GM23248 (cell line): ENCODE data around the gene NUBP1. TPM values are rescaled to one million over a fixed set of nuclear protein-coding genes. Genes with fewer than 3 reads are reported as not detected.

Experiments
- DNase-seq: peaks from one replicate; pipeline ENCODE4 v3.0.0-alpha.2; 2015
- H2AFZ ChIP-seq: fragments of 200-600 bp; sonication (generic); 2 replicates; pipeline ENCODE4 v1.6.1; 2016; ENCODE audit warnings: antibody characterized with exemption
- H3F3A ChIP-seq: fragments of 200-600 bp; sonication (generic); 2 replicates; pipeline ENCODE4 v1.6.1; 2016; ENCODE audit warnings: mild to moderate bottlenecking, antibody characterized with exemption, mixed run types; ENCODE audit not compliant: insufficient read depth
- H3K27ac ChIP-seq: fragments of 200-600 bp; sonication (generic); 2 replicates; pipeline ENCODE4 v1.5.1; 2016; ENCODE audit warnings: mild to moderate bottlenecking
- H3K27me3 ChIP-seq: fragments of 200-600 bp; sonication (generic); replicated peaks from 2 replicates; pipeline ENCODE4 v1.6.1; 2016; ENCODE audit warnings: mild to moderate bottlenecking; ENCODE audit not compliant: insufficient read depth
- H3K36me3 ChIP-seq: fragments of 200-600 bp; sonication (generic); 2 replicates; pipeline ENCODE4 v1.6.1; 2016; ENCODE audit warnings: low read depth, mild to moderate bottlenecking
- H3K4me1 ChIP-seq: fragments of 200-600 bp; sonication (generic); 2 replicates; pipeline ENCODE4 v1.6.1; 2016; ENCODE audit warnings: mild to moderate bottlenecking; ENCODE audit not compliant: insufficient read depth
- H3K4me2 ChIP-seq: fragments of 200-600 bp; sonication (generic); one replicate; pipeline ENCODE4 v1.6.1; 2016; ENCODE audit warnings: mild to moderate bottlenecking; ENCODE audit not compliant: unreplicated experiment
- H3K4me3 ChIP-seq: fragments of 200-600 bp; sonication (generic); 2 replicates; pipeline ENCODE4 v1.5.1; 2016; ENCODE audit warnings: mild to moderate bottlenecking
- H3K79me2 ChIP-seq: fragments of 200-600 bp; sonication (generic); 2 replicates; pipeline ENCODE4 v1.6.1; 2016; ENCODE audit warnings: mild to moderate bottlenecking; ENCODE audit not compliant: insufficient read depth
- H3K9ac ChIP-seq: fragments of 200-600 bp; sonication (generic); 2 replicates; pipeline ENCODE4 v1.6.1; 2016; ENCODE audit warnings: mild to moderate bottlenecking
- H3K9me2 ChIP-seq: fragments of 200-600 bp; sonication (generic); 2 replicates; pipeline ENCODE4 v1.6.1; 2016; ENCODE audit warnings: mixed run types, mild to moderate bottlenecking, moderate library complexity; ENCODE audit not compliant: insufficient read depth
- H3K9me3 ChIP-seq: fragments of 200-600 bp; sonication (generic); one replicate; pipeline ENCODE4 v1.6.1; 2017; ENCODE audit warnings: low read depth
- H4K20me1 ChIP-seq: fragments of 200-600 bp; sonication (generic); 2 replicates; pipeline ENCODE4 v1.6.0; 2016; ENCODE audit not compliant: insufficient read depth
- EZH2 ChIP-seq: fragments of 200-600 bp; sonication (generic); IDR thresholded peaks from 2 replicates; pipeline ENCODE4 v1.6.1; 2018; ENCODE audit warnings: antibody characterized with exemption, mild to moderate bottlenecking; ENCODE audit not compliant: insufficient read depth, poor library complexity, severe bottlenecking
- EZH2phosphoT487 ChIP-seq: fragments of 200-600 bp; sonication (generic); IDR thresholded peaks from 2 replicates; pipeline ENCODE4 v1.6.1; 2018; ENCODE audit warnings: antibody characterized with exemption, moderate library complexity, mild to moderate bottlenecking, low read depth; ENCODE audit not compliant: insufficient read depth
- WGBS, 2 experiments: methylation state at CpG; one replicate each; pipeline ENCODE4 v1.1.6; 2015 to 2017; ENCODE audit warnings: low lambda C conversion rate in 2 of 2, low coverage in 1 of 2; ENCODE audit errors: missing lambda C conversion rate in 2 of 2; 5-methylcytosine and 5-hydroxymethylcytosine counted together
- in situ Hi-C: fragments of 300-500 bp; cut with MboI; formaldehyde crosslinking; loops from 2 replicates; pipeline ENCODE4 v1.15.0; 2020
- polyA plus RNA-seq: library from polyadenylated mRNA; unstranded; fragments of >200 nt; fragmentation: Nextera tagmentation; extraction: Ambion mirVana; gene quantifications from 2 replicates; pipeline ENCODE4 v1.2.1, GENCODE V29; 2016
- total RNA-seq: library from RNA; depleted of rRNA; stranded (reverse); fragments of >200 nt; shearing (Covaris generic); gene quantifications from 2 replicates; pipeline ENCODE4 v1.2.3, GENCODE V29; 2014; rRNA removed

Gene NUBP1
- total RNA-seq (16.3 and 19.1 TPM in 2 replicates), polyA plus RNA-seq (22.3 and 23.4 TPM in 2 replicates)

DNA sequence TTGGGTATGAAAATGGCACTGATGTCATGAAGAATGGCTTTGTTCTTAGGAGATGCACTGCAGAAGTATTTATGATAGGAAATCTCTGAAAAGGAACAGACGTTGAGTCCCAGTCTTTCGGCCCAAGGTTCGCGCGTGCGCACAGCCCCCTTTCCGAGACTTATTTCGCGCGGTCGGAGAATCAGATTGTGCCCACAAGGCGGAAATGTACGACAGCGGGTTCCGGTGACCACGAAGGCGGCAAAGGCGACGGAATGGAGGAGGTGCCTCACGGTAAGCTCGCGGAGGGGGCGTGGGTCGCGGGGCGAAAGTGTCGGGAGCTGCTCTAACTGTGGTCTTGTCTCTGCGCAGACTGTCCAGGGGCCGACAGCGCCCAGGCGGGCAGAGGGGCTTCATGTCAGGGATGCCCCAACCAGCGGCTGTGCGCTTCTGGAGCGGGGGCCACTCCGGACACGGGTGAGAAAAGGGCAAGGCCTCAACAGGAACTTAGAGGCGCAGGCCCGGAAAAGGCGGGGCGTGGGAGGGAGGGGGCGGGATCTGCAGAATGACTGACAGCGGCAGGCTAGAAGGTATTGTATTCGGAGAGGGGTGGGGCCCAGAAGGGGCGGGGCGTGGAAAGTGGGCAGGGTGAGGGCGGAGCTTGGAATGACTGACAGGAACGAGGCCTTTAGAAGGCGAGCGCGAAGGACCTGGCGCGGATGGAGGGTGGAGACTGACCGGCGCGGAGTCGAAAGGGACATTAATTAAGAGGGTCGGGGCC, at the start of gene NUBP1:
Gene NUBP1, plus strand, starts transcription at position 233 of the 760 bp plus-strand sequence. Its CDS starts 22 bp downstream, at position 255.
- peak within 1 kb of the TSS; percentile 83 for H2AFZ ChIP-seq
- peaks cover 9% of the 10 kb centered on the region for H3F3A ChIP-seq
- 1 to 3% methylated on average over 41 to 56 of the region's 57 CpGs for WGBS, 2 experiments
- H3K9me3 ChIP-seq = no peaks in the 10 kb centered on the region
- TF ChIP-seq EZH2 = no peak
- TF ChIP-seq EZH2phosphoT487 = no peak
- H3K79me2 ChIP-seq = peaks cover 8% of the 10 kb centered on the region; the same call in 1 of the 2 replicates
- in situ Hi-C loops = loop anchor here (25.0 kb wide), 2 partner anchors 1606 to 1806 kb away; no protein-coding TSS in a partner anchor
- no peaks in the 10 kb centered on the region for H3K9me2 ChIP-seq
- H3K4me1 ChIP-seq = peaks cover 17% of the 10 kb centered on the region; the same call in 1 of the 2 replicates
- DNase-seq = peak; percentile 97
- H3K27me3 ChIP-seq = no peaks in the 10 kb centered on the region
- peak within 1 kb of the TSS; percentile 76 for H3K4me2 ChIP-seq
- H3K36me3 ChIP-seq = no peaks in the 10 kb centered on the region
- H3K9ac ChIP-seq = peak within 1 kb of the TSS; percentile 96
- H3K27ac ChIP-seq = peak within 1 kb of the TSS; percentile 96
- no peaks in the 10 kb centered on the region for H4K20me1 ChIP-seq
- H3K4me3 ChIP-seq = peak within 1 kb of the TSS; percentile 85

DNA sequence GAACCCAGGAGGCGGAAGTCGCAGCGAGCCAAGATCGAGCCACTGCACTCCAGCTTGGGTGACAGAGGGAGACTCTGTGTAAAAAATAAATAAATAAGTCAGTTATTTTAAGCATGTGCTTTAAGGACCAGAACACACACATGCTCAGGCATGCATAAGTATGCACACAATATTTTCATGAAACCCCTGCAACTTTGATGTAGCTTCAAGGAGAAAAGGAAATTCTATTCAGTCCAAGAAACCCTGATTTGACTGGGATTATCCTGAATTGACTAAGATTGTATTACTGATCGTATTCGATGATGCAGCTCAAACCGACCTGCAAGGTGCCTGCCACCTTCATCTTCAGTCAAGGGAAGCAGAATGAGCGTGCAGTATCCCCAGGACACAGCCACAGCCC, 49.8 kb upstream of the NUBP1 start:
- 71 to 75% methylated on average over 8 of the region's 8 CpGs for WGBS, 2 experiments
- Histone ChIP-seq H4K20me1 (no peaks in the 10 kb centered on the region), H3K36me3 (no peaks in the 10 kb centered on the region), H3K9me3 (no peaks in the 10 kb centered on the region), H3K79me2 (no peaks in the 10 kb centered on the region), H3K4me3 (no peak overlapping the region), H3F3A (no peaks in the 10 kb centered on the region), H3K4me2 (no peak overlapping the region), H3K9ac (no peak overlapping the region), H3K27me3 (no peaks in the 10 kb centered on the region; the same call in 1 of the 2 replicates), H3K4me1 (no peaks in the 10 kb centered on the region), H3K9me2 (no peaks in the 10 kb centered on the region), H2AFZ (no peak overlapping the region), H3K27ac (no peak overlapping the region)
- no peak for DNase-seq
- in situ Hi-C loops = no loop called here
- no peak for TF ChIP-seq EZH2phosphoT487
- no peak for TF ChIP-seq EZH2

DNA sequence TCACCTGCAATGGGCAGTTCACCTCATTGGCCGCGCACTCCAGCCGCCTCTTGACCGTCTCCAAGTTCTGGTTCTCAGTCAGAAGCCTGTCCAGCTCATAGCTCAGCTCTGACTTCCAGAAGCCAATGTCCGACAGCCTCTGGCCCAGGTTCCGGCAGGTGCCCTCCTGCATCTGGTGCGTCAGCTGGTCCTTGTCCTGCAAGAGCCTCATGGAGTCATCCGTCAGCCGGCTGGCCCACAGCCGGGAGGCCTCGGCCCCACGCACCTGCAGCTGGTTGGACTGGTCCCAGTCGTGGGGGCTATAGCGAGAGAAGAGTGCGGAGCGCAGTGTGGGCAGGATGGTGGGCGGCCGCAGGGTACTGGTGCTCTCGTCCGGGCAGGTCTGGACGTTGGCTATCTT, 49.3 kb upstream of the NUBP1 start:
- H3K9ac ChIP-seq = no peak overlapping the region
- H3K4me3 ChIP-seq = no peak overlapping the region
- 85 to 87% methylated on average over 21 of the region's 21 CpGs for WGBS, 2 experiments
- in situ Hi-C loops = no loop called here
- no peak overlapping the region for H3K4me2 ChIP-seq
- H4K20me1 ChIP-seq = no peaks in the 10 kb centered on the region
- no peak for DNase-seq
- no peaks in the 10 kb centered on the region for H3K9me2 ChIP-seq
- TF ChIP-seq EZH2phosphoT487 = no peak
- TF ChIP-seq EZH2 = no peak
- no peaks in the 10 kb centered on the region for H3K79me2 ChIP-seq
- no peak overlapping the region for H3K27ac ChIP-seq
- no peaks in the 10 kb centered on the region for H3K36me3 ChIP-seq
- no peaks in the 10 kb centered on the region for H3K4me1 ChIP-seq
- H3K27me3 ChIP-seq = no peaks in the 10 kb centered on the region; the same call in 1 of the 2 replicates
- no peak overlapping the region for H2AFZ ChIP-seq
- H3K9me3 ChIP-seq = no peaks in the 10 kb centered on the region
- H3F3A ChIP-seq = no peaks in the 10 kb centered on the region

DNA sequence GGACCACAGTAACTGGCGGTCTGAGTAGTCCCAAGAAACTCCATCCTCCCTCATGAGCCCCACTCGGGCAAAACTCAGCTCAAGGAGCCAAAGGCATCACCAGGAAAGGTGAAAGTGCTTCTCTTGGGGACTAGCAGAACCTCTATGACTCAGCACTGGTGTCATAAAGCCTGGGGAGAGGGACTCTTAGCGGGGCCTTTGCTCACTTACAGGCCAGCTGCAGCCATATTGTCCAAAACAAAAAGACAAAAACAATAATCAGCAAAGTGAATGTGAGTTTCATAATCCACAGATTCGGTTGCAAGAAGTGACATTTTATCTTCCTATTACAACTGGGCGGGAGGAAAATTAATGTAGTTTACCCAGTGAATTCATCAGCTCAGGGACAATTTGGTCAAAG, 48.8 kb upstream of the NUBP1 start, which contains the start of gene TEKT5:
Gene TEKT5, minus strand, starts transcription at position 101 of the 400 bp plus-strand sequence. Its CDS starts 57 bp downstream, at position 44.
- Histone ChIP-seq H3K4me1 (no peaks in the 10 kb centered on the region), H3K36me3 (no peaks in the 10 kb centered on the region), H3K9me2 (no peaks in the 10 kb centered on the region), H3K4me3 (no peak within 1 kb of the TSS), H4K20me1 (no peaks in the 10 kb centered on the region), H3K4me2 (no peak within 1 kb of the TSS), H3K27ac (no peak within 1 kb of the TSS), H3K79me2 (no peaks in the 10 kb centered on the region), H2AFZ (no peak within 1 kb of the TSS), H3K9me3 (no peaks in the 10 kb centered on the region), H3K9ac (no peak within 1 kb of the TSS), H3K27me3 (no peaks in the 10 kb centered on the region; the same call in 1 of the 2 replicates), H3F3A (no peaks in the 10 kb centered on the region)
- in situ Hi-C loops = no loop called here
- TF ChIP-seq EZH2phosphoT487 (no peak), EZH2 (no peak)
- DNase-seq = no peak
- WGBS, 2 experiments = 53% methylated on average over 5 of the region's 5 CpGs
